A673 (cell line): ENCODE data around the gene VPS26B.

Experiments
- CTCF ChIP-seq: fragments of 300-800, 200-600 bp; sonication (generic); conservative IDR thresholded peaks from 2 replicates; pipeline ENCODE4 v1.5.1; 2017; ENCODE audit warnings: low read depth, mild to moderate bottlenecking, antibody characterized with exemption, low read length, moderate library complexity, mixed read lengths
- EZH2 ChIP-seq: fragments of 200-600 bp; sonication (generic); IDR thresholded peaks from 2 replicates; pipeline ENCODE4 v1.6.1; 2017; ENCODE audit warnings: borderline replicate concordance, low read depth, mild to moderate bottlenecking, mixed read lengths, antibody characterized with exemption, low read length; ENCODE audit not compliant: poor library complexity, severe bottlenecking

GRCh38 chr11:134289167-134289566 is 64.7 kb downstream of the VPS26B start:
- no peak for TF ChIP-seq CTCF
- no peak for TF ChIP-seq EZH2
